NCI-H1930 (cell line): ENCODE results near the gene UBALD2.
"Not testable (repeated sequence)": the region's sequence is repeated elsewhere in the genome, so short reads cannot be mapped to it uniquely, and the experiment has no call there.

Experiments
- DNase-seq, 2 experiments: peaks; one replicate each; lab custom pipeline; 2025; lab: John Stamatoyannopoulos, UW

The UBALD2 gene

GRCh38 chr17:76277300-76278267, 12.4 kb downstream of the UBALD2 start:
- DNase-seq, result no peak

GRCh38 chr17:76278268-76278908, 13.2 kb downstream of the UBALD2 start:
- DNase-seq, result no peak

GRCh38 chr17:76278952-76279741, 14.0 kb downstream of the UBALD2 start:
- peak; percentile 71 to 84 for DNase-seq

GRCh38 chr17:76279742-76280287, 14.7 kb downstream of the UBALD2 start:
- no peak for DNase-seq

- no peak for DNase-seq
These were observed 15.5 kb downstream of the UBALD2 start for GRCh38 chr17:76280650-76281049.

- DNase-seq, result no peak
These were observed 16.6 kb downstream of the UBALD2 start for GRCh38 chr17:76281573-76282371.

GRCh38 chr17:76292567-76292966, 27.4 kb downstream of the UBALD2 start:
- DNase-seq, result no peak

- DNase-seq, result no peak
These were observed 28.0 kb downstream of the UBALD2 start for GRCh38 chr17:76293106-76293505.

- no peak for DNase-seq
These were observed 31.0 kb downstream of the UBALD2 start for GRCh38 chr17:76296186-76296585.

- DNase-seq, result no peak
These were observed 31.7 kb downstream of the UBALD2 start for GRCh38 chr17:76296889-76297288.

GRCh38 chr17:76297436-76297835, 32.3 kb downstream of the UBALD2 start:
- no peak for DNase-seq

- no peak for DNase-seq
These were observed 39.3 kb downstream of the UBALD2 start for GRCh38 chr17:76304226-76305134.

- DNase-seq, result not testable (repeated sequence)
These were observed 39.9 kb downstream of the UBALD2 start for GRCh38 chr17:76305135-76305454.

GRCh38 chr17:76307299-76307965, 42.3 kb downstream of the UBALD2 start:
- DNase-seq, result no peak

GRCh38 chr17:76307966-76308338, 42.8 kb downstream of the UBALD2 start, which contains the start of gene QRICH2:
Gene QRICH2, minus strand, starts transcription at chr17:76308276. Its CDS starts 278 bp downstream, at chr17:76307998.
- DNase-seq, result no peak

- no peak for DNase-seq
These were observed 44.3 kb downstream of the UBALD2 start for GRCh38 chr17:76309461-76309860.

- no peak for DNase-seq
These were observed 47.6 kb downstream of the UBALD2 start for GRCh38 chr17:76312735-76313134.

GRCh38 chr17:76314392-76315227, 49.5 kb downstream of the UBALD2 start:
- DNase-seq, result no peak

GRCh38 chr17:76317535-76317934, 52.4 kb downstream of the UBALD2 start:
- no peak for DNase-seq
